HepG2 (cell line): ENCODE data around the gene SMIM36. TPM values are rescaled to one million over a fixed set of nuclear protein-coding genes. Genes with fewer than 3 reads are reported as not detected.

Experiments
- ATAC-seq: fragments of 200-7000 bp; cut with Tn5 transposase; 3 replicates; pipeline ENCODE4 v1.9.1; 2020; ENCODE audit warnings: mild to moderate bottlenecking, moderate library complexity
- BruUV-seq: library from RNA; stranded (reverse); fragments of 400-500 nt; replicated peaks from 2 replicates; lab custom pipeline; 2021; lab: Mats Ljungman, UMichigan
- CTCF ChIA-PET: fragments of 300-600 bp; formaldehyde crosslinking; extraction: SDS; loops from one replicate; lab custom pipeline; 2021; ENCODE audit warnings: low total read pairs, inconsistent platforms, low intra/inter-chr PET ratio; lab: Yijun Ruan, JAX
- POLR2A ChIA-PET: fragments of 350-600 bp; sonication (Branson Sonifier 250); formaldehyde crosslinking; loops from one replicate; lab custom pipeline; 2020; ENCODE audit warnings: antibody characterized with exemption, inconsistent platforms; lab: Yijun Ruan, JAX
- DNase-seq: peaks from one replicate; pipeline ENCODE4 v3.0.0-alpha.2; 2015; ENCODE audit warnings: low spot score
- FAIRE-seq: peaks from 3 replicates; lab custom pipeline; 2011; peaks lifted over from hg19 to GRCh38; lab: Jason Lieb, UNC
- H2AFZ ChIP-seq: one replicate; pipeline ENCODE4 v1.6.1; 2011; ENCODE audit warnings: low read length, inconsistent platforms
- H3K27ac ChIP-seq: fragments of 300-600 bp; 3 replicates; pipeline ENCODE4 v1.8.0; 2011; ENCODE audit warnings: mixed run types, mild to moderate bottlenecking, mixed read lengths, low read length, inconsistent platforms; ENCODE audit not compliant: insufficient read depth; ENCODE audit errors: extremely low read length
- H3K27me3 ChIP-seq, 2 experiments: fragments of 200-600 bp in 1 of 2; 2 replicates in 1 of 2; 3 replicates in 1 of 2; pipeline versions ENCODE4 v1.6.0 to v1.8.0; 2011; ENCODE audit warnings: low read length in 2 of 2, mild to moderate bottlenecking in 2 of 2, moderate library complexity in 2 of 2, inconsistent platforms in 1 of 2; ENCODE audit not compliant: insufficient read depth in 2 of 2, control insufficient read depth in 1 of 2
- H3K36me3 ChIP-seq, 2 experiments: fragments of 200-600 bp in 1 of 2; replicated peaks in 1 of 2; 2 replicates in 1 of 2; 3 replicates in 1 of 2; pipeline versions ENCODE4 v1.5.1 to v1.8.0; 2011; ENCODE audit warnings: low read length in 2 of 2, inconsistent platforms in 1 of 2; ENCODE audit not compliant: insufficient read depth in 2 of 2, control insufficient read depth in 1 of 2
- H3K4me1 ChIP-seq: 2 replicates; pipeline ENCODE4 v1.5.1; 2012; ENCODE audit warnings: low read length, inconsistent platforms; ENCODE audit not compliant: insufficient read depth
- H3K4me2 ChIP-seq: 2 replicates; pipeline ENCODE4 v1.6.0; 2011; ENCODE audit warnings: low read depth, low read length, inconsistent platforms
- H3K4me3 ChIP-seq, 3 experiments: fragments of 200-600 bp in 1 of 3; sonication (generic), shearing (Covaris generic) in 1 of 3; replicated peaks in 1 of 3; 2 replicates each; pipeline ENCODE4 v1.5.1; 2011 to 2016; ENCODE audit warnings: low read length in 3 of 3, inconsistent platforms in 2 of 3, low read depth in 2 of 3, mild to moderate bottlenecking in 2 of 3, control low read depth in 1 of 3, mixed read lengths in 1 of 3; ENCODE audit not compliant: insufficient read depth in 1 of 3
- H3K79me2 ChIP-seq: one replicate; pipeline ENCODE4 v1.6.1; 2011; ENCODE audit warnings: low read length, inconsistent platforms; ENCODE audit not compliant: insufficient read depth
- H3K9ac ChIP-seq: 2 replicates; pipeline ENCODE4 v1.6.0; 2011; ENCODE audit warnings: mild to moderate bottlenecking, low read depth, low read length, inconsistent platforms; ENCODE audit not compliant: insufficient read depth
- H3K9me3 ChIP-seq: 2 replicates; pipeline ENCODE4 v1.5.1; 2012; ENCODE audit warnings: mild to moderate bottlenecking, low read length
- H4K20me1 ChIP-seq: 2 replicates; pipeline ENCODE4 v1.6.0; 2011; ENCODE audit warnings: inconsistent platforms, mild to moderate bottlenecking, low read length, moderate library complexity; ENCODE audit not compliant: insufficient read depth
- CREB1 ChIP-seq, 2 experiments: fragments of 450-650 bp in 1 of 2; IDR thresholded peaks; 2 replicates each; pipeline ENCODE4 v1.6.1; 2016 to 2017; ENCODE audit warnings: control low read depth in 1 of 2, mild to moderate bottlenecking in 1 of 2, missing compliant biosample characterization in 1 of 2, missing genetic modification characterization in 1 of 2
- NFYC ChIP-seq: IDR thresholded peaks from 2 replicates; pipeline ENCODE4 v1.6.1; 2016; ENCODE audit warnings: missing genetic modification reagents, missing compliant biosample characterization
- ZNF101 ChIP-seq: sonication (generic); formaldehyde crosslinking; IDR thresholded peaks from 2 replicates; pipeline ENCODE4 v1.4.0; 2020; ENCODE audit warnings: mild to moderate bottlenecking, low read depth, missing genetic modification reagents, borderline replicate concordance
- ZNF557 ChIP-seq: sonication (generic); formaldehyde crosslinking; IDR thresholded peaks from 2 replicates; pipeline ENCODE4 v1.4.0; 2020; ENCODE audit warnings: missing genetic modification reagents
- WGBS: methylation state at CpG from one replicate; pipeline ENCODE4 v1.1.6; 2017; ENCODE audit warnings: low lambda C conversion rate; 5-methylcytosine and 5-hydroxymethylcytosine counted together
- in situ Hi-C: cut with HindIII; loops from 2 replicates; pipeline ENCODE4 v1.10.0; 2017; ENCODE audit warnings: low pct_unique_long_range_greater_than_20kb; ENCODE audit not compliant: extremely low pct_ligation_motif_present
- intact Hi-C: fragments of 100-400 bp; cut with micrococcal nuclease; formaldehyde crosslinking; loops from one replicate; pipeline ENCODE4 v1.10.0; 2022; ENCODE audit not compliant: unreplicated experiment
- polyA plus RNA-seq, 8 experiments: library from polyadenylated mRNA; depleted of rRNA in 3 of 8; stranded (reverse) in 7 of 8; unstranded in 1 of 8; fragments of >200 nt; fragmentation: Illumina TruSeq in 4 of 8; extraction: Trizol in 4 of 8; gene quantifications; 2 replicates each; pipeline versions ENCODE4 v1.2.1 to v1.2.3, GENCODE V29; 2011 to 2016; ENCODE audit warnings: low read depth in 4 of 8, missing spikeins in 1 of 8, mixed read lengths in 1 of 8; ENCODE audit not compliant: insufficient read depth in 1 of 8
- total RNA-seq, 5 experiments: library from RNA; depleted of rRNA; stranded (reverse); fragments of >200 nt; fragmentation: Illumina TruSeq; extraction: Trizol; gene quantifications; 2 replicates each; pipeline ENCODE4 v1.2.3, GENCODE V29; 2016; ENCODE audit warnings: low read depth in 1 of 5
- TF ChIP-seq, protein P1 (sequence below): sonication (generic); formaldehyde crosslinking; IDR thresholded peaks from 2 replicates; pipeline ENCODE4 v1.9.0; 2021; ENCODE audit warnings: missing genetic modification reagents, borderline replicate concordance
- TF ChIP-seq, protein P2 (sequence below): sonication (generic); formaldehyde crosslinking; conservative IDR thresholded peaks from 2 replicates; pipeline ENCODE4 v1.4.0; 2020; ENCODE audit warnings: missing genetic modification reagents

The SMIM36 gene
- total and polyA plus RNA-seq, 2 of the 13 experiments (the other 11 are each of a cell fraction or from before 2014, with no cell fraction given), result not detected

DNA sequence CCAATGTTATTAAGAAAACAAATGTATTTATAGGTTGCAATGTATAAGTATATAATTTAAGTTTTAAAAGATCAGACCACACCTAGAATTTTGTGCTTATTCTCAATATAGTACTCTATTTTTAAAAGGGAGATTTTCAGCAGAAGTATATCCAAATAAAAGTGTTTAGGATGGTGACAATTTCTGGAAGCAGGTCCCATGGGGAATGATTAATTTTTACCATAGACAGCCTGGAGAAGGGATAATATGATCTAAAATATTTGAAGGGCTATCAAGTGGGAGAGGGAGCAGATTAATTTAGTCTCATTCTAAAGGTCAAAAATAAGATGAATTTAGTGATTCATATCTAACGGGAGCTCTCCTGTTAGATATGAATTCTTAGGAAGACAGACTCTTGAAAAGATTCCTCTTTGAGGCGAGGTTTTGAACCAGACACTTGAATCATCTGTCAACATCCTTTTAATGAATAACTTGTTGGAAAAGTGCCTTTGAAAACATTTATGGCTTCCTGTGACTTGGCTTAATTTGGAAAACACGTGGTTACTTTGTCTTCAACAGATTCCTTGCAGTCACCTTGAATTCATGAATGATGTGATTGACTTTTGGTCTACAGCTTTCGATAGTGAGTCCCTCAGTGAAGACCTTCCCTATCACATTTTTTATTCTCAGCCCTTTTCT lies 29.3 kb upstream of the SMIM36 start:
- TF ChIP-seq, protein P1, sequence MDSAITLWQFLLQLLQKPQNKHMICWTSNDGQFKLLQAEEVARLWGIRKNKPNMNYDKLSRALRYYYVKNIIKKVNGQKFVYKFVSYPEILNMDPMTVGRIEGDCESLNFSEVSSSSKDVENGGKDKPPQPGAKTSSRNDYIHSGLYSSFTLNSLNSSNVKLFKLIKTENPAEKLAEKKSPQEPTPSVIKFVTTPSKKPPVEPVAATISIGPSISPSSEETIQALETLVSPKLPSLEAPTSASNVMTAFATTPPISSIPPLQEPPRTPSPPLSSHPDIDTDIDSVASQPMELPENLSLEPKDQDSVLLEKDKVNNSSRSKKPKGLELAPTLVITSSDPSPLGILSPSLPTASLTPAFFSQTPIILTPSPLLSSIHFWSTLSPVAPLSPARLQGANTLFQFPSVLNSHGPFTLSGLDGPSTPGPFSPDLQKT (CRISPR knock-in tag), result no peak
- TF ChIP-seq, protein P2, sequence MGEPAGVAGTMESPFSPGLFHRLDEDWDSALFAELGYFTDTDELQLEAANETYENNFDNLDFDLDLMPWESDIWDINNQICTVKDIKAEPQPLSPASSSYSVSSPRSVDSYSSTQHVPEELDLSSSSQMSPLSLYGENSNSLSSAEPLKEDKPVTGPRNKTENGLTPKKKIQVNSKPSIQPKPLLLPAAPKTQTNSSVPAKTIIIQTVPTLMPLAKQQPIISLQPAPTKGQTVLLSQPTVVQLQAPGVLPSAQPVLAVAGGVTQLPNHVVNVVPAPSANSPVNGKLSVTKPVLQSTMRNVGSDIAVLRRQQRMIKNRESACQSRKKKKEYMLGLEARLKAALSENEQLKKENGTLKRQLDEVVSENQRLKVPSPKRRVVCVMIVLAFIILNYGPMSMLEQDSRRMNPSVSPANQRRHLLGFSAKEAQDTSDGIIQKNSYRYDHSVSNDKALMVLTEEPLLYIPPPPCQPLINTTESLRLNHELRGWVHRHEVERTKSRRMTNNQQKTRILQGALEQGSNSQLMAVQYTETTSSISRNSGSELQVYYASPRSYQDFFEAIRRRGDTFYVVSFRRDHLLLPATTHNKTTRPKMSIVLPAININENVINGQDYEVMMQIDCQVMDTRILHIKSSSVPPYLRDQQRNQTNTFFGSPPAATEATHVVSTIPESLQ (CRISPR knock-in tag), result no peak
- TF ChIP-seq NFYC (CRISPR knock-in tag), result no peak
- no peak for TF ChIP-seq ZNF101 (CRISPR knock-in tag)
- no peak for TF ChIP-seq ZNF557 (CRISPR knock-in tag)
- TF ChIP-seq CREB1 (IDR thresholded peaks at IDR 0.05), result no peak
- TF ChIP-seq CREB1 (CRISPR knock-in tag; IDR thresholded peaks at IDR 0.05), result no peak
- intact Hi-C loops, result no loop called here
- Histone ChIP-seq H3K27ac (no peak overlapping the region), H3K79me2 (no peaks in the 10 kb centered on the region), H3K9ac (no peak overlapping the region), H3K4me1 (no peaks in the 10 kb centered on the region), H3K9me3 (no peaks in the 10 kb centered on the region), H3K4me2 (no peak overlapping the region), H3K36me3 (no peaks in the 10 kb centered on the region), H3K4me3 (no peak overlapping the region), H4K20me1 (no peaks in the 10 kb centered on the region), H2AFZ (no peak overlapping the region), H3K27me3 (peaks cover 0 to 1% of the 10 kb centered on the region in 2 experiments; a peak in 1 of 5 replicates)
- FAIRE-seq (no peak), DNase-seq (no peak), ATAC-seq (no peak)
- no TSS peak for BruUV-seq
- in situ Hi-C loops, result no loop called here
- 3% methylated on average over 4 of the region's 4 CpGs for WGBS
- POLR2A ChIA-PET, result no interaction called here
- CTCF ChIA-PET, result no interaction called here
